ENCODE data around the gene DPH1.

Gene DPH1

DNA sequence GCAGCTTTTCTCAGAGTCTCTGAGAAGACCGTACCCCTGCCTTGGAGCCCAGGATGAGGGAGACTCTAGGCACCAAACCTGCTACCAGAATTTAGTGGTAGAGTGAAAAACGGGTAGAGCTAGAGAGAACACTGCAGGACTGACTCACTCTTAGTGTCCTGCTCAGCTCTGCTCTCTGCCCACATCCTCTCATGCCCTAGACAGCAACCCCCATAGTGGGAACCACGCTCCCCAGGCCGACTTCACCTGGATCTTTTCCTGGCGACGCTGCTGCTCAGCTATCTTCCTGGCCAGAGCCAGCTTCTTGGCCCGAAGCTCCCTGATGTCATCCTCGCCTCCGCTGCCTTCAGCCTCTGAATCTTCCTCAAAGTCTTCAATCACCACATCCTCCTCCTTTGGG, 51.6 kb downstream of the DPH1 start:
- Histone ChIP-seq H3K4me2 (ENCODE audit: low read length) (no peak overlapping the region), H3K36me3 (replicated peaks; ENCODE audit: low read depth, low read length) (peaks cover 2% of the 10 kb centered on the region), H2AFZ (ENCODE audit: low read depth, low read length) (no peak overlapping the region), H3K9me3 (ENCODE audit: insufficient read depth, low read length) (no peaks in the 10 kb centered on the region), H4K20me1 (ENCODE audit: insufficient read depth, low read length) (peaks cover 36% of the 10 kb centered on the region), H3K27me3 (ENCODE audit: low read depth, low read length) (peaks cover 25% of the 10 kb centered on the region), H3K4me1 (ENCODE audit: low read length) (peaks cover 29% of the 10 kb centered on the region), H3K9ac (ENCODE audit: low read length) (no peak overlapping the region), H3K27ac (ENCODE audit: low read length) (no peak overlapping the region), H3K4me3 (ENCODE audit: low read length) (no peak overlapping the region), H3K79me2 (ENCODE audit: low read length) (no peaks in the 10 kb centered on the region)
- TF ChIP-seq, protein P1, sequence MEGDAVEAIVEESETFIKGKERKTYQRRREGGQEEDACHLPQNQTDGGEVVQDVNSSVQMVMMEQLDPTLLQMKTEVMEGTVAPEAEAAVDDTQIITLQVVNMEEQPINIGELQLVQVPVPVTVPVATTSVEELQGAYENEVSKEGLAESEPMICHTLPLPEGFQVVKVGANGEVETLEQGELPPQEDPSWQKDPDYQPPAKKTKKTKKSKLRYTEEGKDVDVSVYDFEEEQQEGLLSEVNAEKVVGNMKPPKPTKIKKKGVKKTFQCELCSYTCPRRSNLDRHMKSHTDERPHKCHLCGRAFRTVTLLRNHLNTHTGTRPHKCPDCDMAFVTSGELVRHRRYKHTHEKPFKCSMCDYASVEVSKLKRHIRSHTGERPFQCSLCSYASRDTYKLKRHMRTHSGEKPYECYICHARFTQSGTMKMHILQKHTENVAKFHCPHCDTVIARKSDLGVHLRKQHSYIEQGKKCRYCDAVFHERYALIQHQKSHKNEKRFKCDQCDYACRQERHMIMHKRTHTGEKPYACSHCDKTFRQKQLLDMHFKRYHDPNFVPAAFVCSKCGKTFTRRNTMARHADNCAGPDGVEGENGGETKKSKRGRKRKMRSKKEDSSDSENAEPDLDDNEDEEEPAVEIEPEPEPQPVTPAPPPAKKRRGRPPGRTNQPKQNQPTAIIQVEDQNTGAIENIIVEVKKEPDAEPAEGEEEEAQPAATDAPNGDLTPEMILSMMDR (IDR thresholded peaks at IDR 0.05; ENCODE audit: low read depth, low read length), result no peak
- no peak for TF ChIP-seq EZH2phosphoT487 (IDR thresholded peaks at IDR 0.05; ENCODE audit: low read depth)

DNA sequence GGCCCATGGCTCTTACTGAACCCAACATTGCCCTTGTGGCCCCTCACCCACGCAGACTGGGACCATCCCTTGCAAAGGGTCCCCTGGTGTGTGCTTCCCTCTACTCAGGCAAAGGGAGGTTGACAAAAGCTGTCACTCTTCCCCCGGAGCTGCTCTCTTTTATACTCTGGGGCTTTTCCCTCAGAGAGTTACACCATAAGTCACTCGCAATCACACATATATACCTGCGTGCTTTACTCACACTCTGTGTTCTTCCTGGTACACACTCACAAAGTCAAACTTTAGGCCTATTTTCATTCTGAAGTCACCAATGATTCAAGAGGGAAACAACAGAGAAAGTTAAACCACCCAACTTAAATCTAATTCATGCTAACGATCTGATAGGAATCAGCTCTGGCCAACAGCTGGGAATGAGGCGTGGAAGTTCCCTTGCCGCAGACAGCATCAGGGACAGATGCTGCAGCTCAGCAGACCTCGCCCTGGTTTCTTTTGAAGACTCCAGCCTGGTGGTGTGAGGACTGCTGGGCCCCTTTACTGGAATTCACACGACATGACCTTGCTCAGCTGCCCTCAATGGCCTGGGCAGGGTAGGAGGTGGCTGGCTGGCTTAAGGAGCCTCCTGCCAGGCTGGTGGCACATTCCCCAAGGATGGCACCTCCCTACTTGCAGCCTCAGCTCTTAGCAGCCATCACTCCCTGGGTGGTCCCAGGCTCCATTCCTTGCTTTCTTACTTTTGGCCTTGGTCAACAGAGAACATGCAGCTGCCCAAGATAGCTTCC, 52.2 kb downstream of the DPH1 start:
- peaks cover 25% of the 10 kb centered on the region for H3K27me3 ChIP-seq (ENCODE audit: low read depth, low read length)
- TF ChIP-seq EZH2phosphoT487 (IDR thresholded peaks at IDR 0.05; ENCODE audit: low read depth), result no peak
- TF ChIP-seq, protein P1 (IDR thresholded peaks at IDR 0.05; ENCODE audit: low read depth, low read length), result no peak
- no peak overlapping the region for H3K9ac ChIP-seq (ENCODE audit: low read length)
- no peak overlapping the region for H3K4me3 ChIP-seq (ENCODE audit: low read length)
- peaks cover 2% of the 10 kb centered on the region for H3K36me3 ChIP-seq (replicated peaks; ENCODE audit: low read depth, low read length)
- peaks cover 36% of the 10 kb centered on the region for H3K4me1 ChIP-seq (ENCODE audit: low read length)
- H3K9me3 ChIP-seq (ENCODE audit: insufficient read depth, low read length), result no peaks in the 10 kb centered on the region
- no peak overlapping the region for H2AFZ ChIP-seq (ENCODE audit: low read depth, low read length)
- peaks cover 42% of the 10 kb centered on the region for H4K20me1 ChIP-seq (ENCODE audit: insufficient read depth, low read length)
- no peaks in the 10 kb centered on the region for H3K79me2 ChIP-seq (ENCODE audit: low read length)
- no peak overlapping the region for H3K27ac ChIP-seq (ENCODE audit: low read length)
- H3K4me2 ChIP-seq (ENCODE audit: low read length), result no peak overlapping the region

DNA sequence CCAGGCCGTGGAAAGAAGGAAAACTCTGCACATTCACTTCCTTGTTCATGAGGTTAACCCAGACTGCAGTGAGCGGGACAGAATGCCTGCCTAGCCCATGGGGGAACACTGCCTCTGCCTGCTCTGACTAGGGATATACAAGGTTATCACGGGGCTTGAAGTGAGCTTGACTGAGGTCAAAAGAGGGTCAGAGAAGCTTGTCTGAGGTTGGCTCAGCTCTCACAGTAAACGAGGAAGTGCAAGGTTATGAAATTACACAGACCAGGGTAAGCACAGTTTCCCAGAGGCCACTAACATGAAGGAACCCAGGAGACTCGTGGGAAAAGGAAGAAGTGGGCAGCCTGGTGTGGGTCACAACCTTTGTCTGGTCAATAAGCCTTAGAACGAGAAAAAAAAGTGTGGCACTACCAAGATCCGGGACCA, 53.7 kb downstream of the DPH1 start:
- peaks cover 31% of the 10 kb centered on the region for H3K27me3 ChIP-seq (ENCODE audit: low read depth, low read length)
- H3K4me1 ChIP-seq (ENCODE audit: low read length), result peaks cover 50% of the 10 kb centered on the region
- peak overlapping the region; percentile 58 for H3K4me2 ChIP-seq (ENCODE audit: low read length)
- TF ChIP-seq, protein P1 (IDR thresholded peaks at IDR 0.05; ENCODE audit: low read depth, low read length), result 0 out of 2 replicates have a peak, but pooled peaks have one; percentile 5
- TF ChIP-seq EZH2phosphoT487 (IDR thresholded peaks at IDR 0.05; ENCODE audit: low read depth), result no peak
- no peak overlapping the region for H3K27ac ChIP-seq (ENCODE audit: low read length)
- H3K36me3 ChIP-seq (replicated peaks; ENCODE audit: low read depth, low read length), result peaks cover 2% of the 10 kb centered on the region
- H3K79me2 ChIP-seq (ENCODE audit: low read length), result no peaks in the 10 kb centered on the region
- no peak overlapping the region for H3K9ac ChIP-seq (ENCODE audit: low read length)
- no peak overlapping the region for H2AFZ ChIP-seq (ENCODE audit: low read depth, low read length)
- peaks cover 45% of the 10 kb centered on the region for H4K20me1 ChIP-seq (ENCODE audit: insufficient read depth, low read length)
- no peak overlapping the region for H3K4me3 ChIP-seq (ENCODE audit: low read length)
- no peaks in the 10 kb centered on the region for H3K9me3 ChIP-seq (ENCODE audit: insufficient read depth, low read length)

DNA sequence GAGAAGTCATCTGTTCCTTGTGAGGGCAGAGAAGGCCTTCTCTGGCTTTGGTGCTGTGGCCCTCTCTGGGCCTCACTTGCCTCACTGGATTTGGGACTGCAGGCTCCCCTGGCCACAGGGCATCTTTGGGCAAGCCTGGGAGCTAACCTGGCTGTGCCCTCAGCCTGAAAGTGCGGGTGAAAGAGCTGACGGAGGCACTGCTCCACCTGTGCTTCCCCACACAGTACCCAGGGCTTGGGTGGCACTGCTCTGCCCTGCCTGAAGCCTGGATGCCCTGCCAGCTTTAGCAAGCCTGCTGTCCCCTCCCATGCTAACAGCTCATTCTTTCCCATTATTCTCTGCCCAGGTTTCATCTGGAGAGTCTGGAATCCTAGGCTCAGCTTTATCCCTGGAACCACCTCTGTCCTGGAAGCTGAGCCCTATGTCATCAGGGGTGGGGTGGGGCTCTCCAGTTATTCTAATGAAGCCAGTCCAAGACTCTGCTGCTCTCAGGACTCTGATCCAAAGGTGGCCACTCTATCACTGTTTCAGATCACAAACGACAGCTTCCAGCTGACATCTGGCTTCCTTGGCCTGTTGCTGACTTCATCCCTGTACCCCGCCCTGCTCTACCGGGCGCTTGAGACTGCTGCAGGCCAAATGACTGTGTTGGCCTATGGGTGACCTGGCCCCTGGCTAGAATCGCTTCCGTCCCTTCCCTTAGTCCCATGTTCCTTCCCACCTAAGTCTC, 54.2 kb downstream of the DPH1 start:
- Histone ChIP-seq H3K9me3 (ENCODE audit: insufficient read depth, low read length) (no peaks in the 10 kb centered on the region), H2AFZ (ENCODE audit: low read depth, low read length) (no peak overlapping the region), H3K27me3 (ENCODE audit: low read depth, low read length) (peaks cover 32% of the 10 kb centered on the region), H3K4me3 (ENCODE audit: low read length) (no peak overlapping the region), H3K4me2 (ENCODE audit: low read length) (peak overlapping the region; percentile 58), H3K9ac (ENCODE audit: low read length) (no peak overlapping the region), H3K79me2 (ENCODE audit: low read length) (no peaks in the 10 kb centered on the region), H3K36me3 (replicated peaks; ENCODE audit: low read depth, low read length) (peaks cover 2% of the 10 kb centered on the region), H3K27ac (ENCODE audit: low read length) (no peak overlapping the region), H4K20me1 (ENCODE audit: insufficient read depth, low read length) (peaks cover 45% of the 10 kb centered on the region), H3K4me1 (ENCODE audit: low read length) (peaks cover 56% of the 10 kb centered on the region)
- TF ChIP-seq, protein P1 (IDR thresholded peaks at IDR 0.05; ENCODE audit: low read depth, low read length), result no peak
- no peak for TF ChIP-seq EZH2phosphoT487 (IDR thresholded peaks at IDR 0.05; ENCODE audit: low read depth)
